GM12892 (cell line): Measurements from ENCODE around the gene TYW5.
"Not testable (repeated sequence)": the region's sequence is repeated elsewhere in the genome, so short reads cannot be mapped to it uniquely, and the experiment has no call there.

Source experiments
- DNase-seq: peaks from one replicate; pipeline ENCODE4 v3.0.0; 2011; ENCODE audit not compliant: insufficient read length
- FAIRE-seq: peaks from 2 replicates; lab custom pipeline; 2011; peaks lifted over from hg19 to GRCh38; lab: Jason Lieb, UNC
- POLR2A ChIP-seq: IDR thresholded peaks from 2 replicates; pipeline ENCODE4 v1.6.1; 2011; ENCODE audit warnings: low read depth, low read length, control low read depth
- POLR2AphosphoS5 ChIP-seq: IDR thresholded peaks from 2 replicates; pipeline ENCODE4 v1.6.1; 2011; ENCODE audit warnings: low read depth, low read length, control low read depth
- TAF1 ChIP-seq: IDR thresholded peaks from 2 replicates; pipeline ENCODE4 v1.6.1; 2011; ENCODE audit warnings: low read depth, mild to moderate bottlenecking, control low read depth, low read length, borderline replicate concordance

TYW5 gene

DNA sequence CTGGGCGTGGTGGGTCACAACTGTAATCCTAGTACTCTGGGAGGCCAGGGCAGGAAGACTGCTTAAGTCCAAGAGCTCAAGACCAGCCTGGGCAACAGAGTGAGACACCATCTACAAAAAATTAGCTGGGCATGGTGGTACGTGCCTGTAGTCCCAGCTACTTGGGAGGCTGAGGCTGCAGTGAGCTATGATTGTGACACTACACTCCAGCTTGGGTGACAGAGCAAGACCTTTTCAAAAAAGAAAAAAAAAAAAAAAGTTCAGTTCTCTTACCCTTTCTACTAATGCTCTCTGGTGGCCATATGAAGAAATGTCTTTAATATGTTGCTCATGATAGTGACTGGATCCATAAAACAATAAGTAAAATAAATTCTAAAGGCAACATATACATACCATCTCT, 14.9 kb downstream of the TYW5 start:
- DNase-seq: no peak
- FAIRE-seq: no peak
- TF ChIP-seq POLR2AphosphoS5 (no peak), POLR2A (no peak), TAF1 (no peak)

DNA sequence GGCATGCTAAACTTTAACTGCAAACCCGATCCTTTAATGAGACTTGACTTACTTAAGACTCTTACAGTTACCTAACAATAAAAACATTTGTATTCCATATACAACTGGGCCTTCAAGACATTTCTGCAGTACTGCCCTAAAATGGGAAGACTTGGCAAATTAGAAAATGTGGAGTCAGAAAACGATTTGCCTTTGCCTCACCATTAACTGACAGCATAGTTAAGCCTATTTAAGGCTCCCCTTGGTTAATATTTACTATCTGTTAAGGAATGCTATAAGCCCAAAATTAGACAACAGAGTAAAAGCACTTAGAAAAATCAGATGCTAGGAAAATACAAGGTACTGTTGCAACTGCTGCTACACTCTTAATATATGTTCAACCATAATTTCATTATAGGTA, 18.7 kb downstream of the TYW5 start:
- no peak for TF ChIP-seq POLR2A
- no peak for TF ChIP-seq TAF1
- TF ChIP-seq POLR2AphosphoS5: no peak
- FAIRE-seq: no peak
- no peak for DNase-seq

DNA sequence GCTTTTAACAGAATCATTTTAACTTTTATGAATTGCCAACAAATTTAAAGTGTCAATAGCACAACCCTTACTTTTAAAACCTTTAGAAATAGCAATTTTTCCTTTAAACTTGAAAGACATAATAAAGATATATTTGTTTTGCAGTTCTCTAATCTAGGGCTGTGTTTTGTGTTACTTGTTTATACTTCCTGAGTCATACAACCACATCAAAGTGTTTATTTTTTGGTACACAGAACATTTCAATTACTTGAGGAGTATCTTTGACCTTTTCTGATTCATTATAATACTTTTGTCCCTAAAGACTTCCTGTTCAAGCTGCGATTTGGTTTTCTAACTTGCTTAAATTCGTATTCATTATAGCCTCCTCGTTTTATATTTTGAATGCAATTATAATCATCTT, 21.8 kb downstream of the TYW5 start:
- DNase-seq (no peak), FAIRE-seq (no peak)
- TF ChIP-seq POLR2A: no peak

DNA sequence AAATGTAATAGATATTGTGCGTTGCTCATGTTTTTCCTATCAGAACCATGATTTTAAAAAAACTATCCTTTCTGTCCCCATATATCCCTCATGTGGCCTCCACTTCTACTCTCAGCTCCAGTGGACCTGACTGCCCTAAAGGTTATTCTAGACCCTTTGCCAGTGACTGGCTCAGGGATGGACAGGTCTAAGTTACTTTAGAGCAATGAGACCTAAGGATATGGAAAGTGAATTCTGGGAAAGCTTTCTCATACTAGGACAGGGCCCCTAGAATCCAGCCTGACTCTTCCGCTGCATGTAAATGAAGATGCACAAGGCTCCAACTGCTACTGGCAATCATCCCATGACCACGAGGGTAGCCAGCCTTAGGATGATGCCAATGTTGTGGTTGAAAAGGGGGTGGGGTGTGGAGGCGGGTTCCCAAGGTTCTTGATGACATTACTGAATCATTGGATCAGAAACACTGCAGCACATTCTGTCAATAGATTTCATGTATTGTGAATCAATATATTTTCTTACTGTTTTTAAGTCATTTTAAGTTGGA, 22.9 kb downstream of the TYW5 start:
- no peak for TF ChIP-seq TAF1
- no peak for TF ChIP-seq POLR2AphosphoS5
- no peak for TF ChIP-seq POLR2A
- no peak for FAIRE-seq
- DNase-seq: no peak

DNA sequence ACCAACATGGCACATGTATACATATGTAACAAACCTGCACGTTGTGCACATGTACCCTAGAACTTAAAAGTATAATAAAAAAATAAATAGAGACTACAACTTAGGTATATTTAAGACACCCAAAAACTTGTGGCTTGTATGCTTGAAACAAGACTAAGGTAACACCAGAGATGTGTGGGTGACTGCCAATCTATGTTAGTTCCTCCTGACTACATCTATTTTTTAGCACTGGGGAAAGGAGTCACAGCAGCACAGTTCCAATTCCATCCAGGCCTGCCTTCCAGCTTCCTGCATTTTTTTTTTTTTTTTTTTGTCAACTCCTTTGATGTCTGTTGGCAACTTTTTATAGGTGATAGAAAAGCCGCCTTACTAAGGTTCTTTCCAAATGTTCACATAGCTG, 26.0 kb downstream of the TYW5 start:
- FAIRE-seq: no peak
- TF ChIP-seq POLR2A: 0 out of 2 replicates have a peak, but pooled peaks have one; percentile 3
- no peak for TF ChIP-seq TAF1
- TF ChIP-seq POLR2AphosphoS5: no peak

DNA sequence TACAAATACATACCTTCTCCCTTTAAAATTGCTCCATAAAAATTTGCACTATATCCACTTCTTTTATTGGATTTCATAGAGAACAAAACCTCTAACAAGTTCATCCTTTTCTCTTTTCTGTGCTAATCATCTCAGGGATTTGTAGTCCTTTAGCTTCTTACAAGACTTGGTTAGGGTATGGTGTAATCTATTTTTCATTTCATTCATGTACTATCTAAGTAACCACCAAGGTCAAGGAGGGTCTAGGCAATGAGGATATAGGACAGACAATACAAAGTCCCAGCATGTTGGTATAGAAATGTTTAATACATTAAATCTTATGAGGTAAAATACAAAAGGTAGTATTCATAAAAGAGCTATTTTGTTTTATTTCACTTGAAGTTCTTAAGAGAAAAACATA, 26.7 kb downstream of the TYW5 start:
- TF ChIP-seq TAF1: no peak
- no peak for TF ChIP-seq POLR2A
- no peak for TF ChIP-seq POLR2AphosphoS5
- DNase-seq (no peak), FAIRE-seq (no peak)

More for the DNA sequence above, 26.0 kb downstream of the TYW5 start:
- no peak for DNase-seq

DNA sequence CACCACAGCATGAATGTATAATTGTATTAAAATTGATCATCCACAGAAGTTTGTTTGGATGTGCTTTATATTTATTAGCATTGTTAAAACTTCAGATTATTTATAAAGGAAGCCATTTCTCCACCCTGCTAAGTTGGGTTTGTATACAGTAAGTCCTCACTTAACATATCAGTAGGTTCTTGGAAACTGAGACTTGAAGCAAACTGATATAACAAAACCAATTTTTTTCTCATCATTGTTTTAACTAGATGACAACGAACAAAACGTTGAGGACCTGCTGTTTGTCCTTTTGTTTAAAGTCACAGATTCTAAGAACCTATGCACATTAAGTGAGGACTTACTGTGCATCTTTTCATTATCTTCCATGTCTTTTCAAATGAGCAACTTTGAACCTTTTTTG, 27.1 kb downstream of the TYW5 start:
- TF ChIP-seq TAF1: no peak
- TF ChIP-seq POLR2AphosphoS5: no peak
- no peak for TF ChIP-seq POLR2A
- no peak for FAIRE-seq

DNA sequence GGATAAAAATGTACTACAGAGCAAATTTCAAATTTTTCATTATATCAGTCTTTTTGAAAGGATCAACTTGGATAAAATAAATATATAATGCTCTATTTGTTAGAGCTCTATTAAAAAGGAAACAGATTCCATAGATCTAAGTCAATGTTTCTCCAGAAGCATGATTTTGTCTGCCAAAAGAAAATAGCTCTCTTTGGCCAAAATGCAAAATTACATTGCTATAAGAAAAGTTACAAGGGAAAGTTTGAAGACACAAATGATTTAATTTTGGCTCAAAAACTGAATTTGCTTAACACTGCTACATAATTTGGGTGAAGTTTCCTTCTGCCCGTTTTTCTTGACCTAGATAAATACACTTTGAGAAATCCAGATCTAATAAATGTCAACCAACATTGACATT, 28.5 kb downstream of the TYW5 start:
- FAIRE-seq (peak; percentile 21), DNase-seq (no peak)
- TF ChIP-seq POLR2AphosphoS5 (no peak), POLR2A (no peak), TAF1 (no peak)

More for the DNA sequence above, 27.1 kb downstream of the TYW5 start:
- DNase-seq: no peak

DNA sequence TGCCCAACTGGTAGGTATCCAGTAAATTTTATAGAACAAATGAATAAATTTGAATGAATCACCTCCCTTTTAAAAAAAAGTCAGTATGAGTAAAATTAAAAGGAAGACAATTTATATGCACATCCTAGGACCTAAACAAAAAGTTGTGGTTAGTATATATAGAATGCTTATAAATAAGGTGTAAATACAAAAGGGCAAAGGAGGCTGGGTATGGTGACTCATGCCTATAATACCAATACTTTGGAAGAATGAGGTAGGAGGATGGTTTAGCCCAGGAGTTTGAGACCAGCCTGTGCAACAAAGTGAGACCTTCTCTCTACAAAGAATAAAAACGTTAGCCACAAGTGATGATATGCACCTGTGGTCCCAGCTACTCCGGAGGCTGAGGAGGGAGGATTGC, 31.4 kb downstream of the TYW5 start:
- no peak for DNase-seq
- TF ChIP-seq POLR2AphosphoS5 (no peak), TAF1 (no peak)
- FAIRE-seq: no peak

DNA sequence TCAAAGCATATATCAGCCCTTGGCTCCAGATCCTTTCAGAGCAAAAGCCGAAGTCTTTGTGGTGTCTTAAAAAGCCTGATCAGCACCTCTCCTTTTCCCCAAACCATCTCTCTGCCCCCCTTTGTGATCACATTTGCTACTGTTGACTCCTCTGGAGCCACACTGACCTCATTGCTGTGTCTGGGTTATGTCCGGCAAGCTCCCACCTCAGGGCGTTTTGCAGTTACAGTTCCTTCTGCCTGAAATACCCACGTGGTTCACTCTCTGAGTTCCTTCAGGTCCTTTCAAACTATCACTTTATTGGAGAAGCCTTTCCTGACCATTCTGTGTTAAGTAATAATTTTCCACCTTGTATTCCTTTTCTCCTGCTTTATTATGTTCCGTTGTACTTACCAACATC, 32.4 kb downstream of the TYW5 start:
- FAIRE-seq (no peak), DNase-seq (no peak)
- TF ChIP-seq TAF1 (no peak), POLR2A (no peak), POLR2AphosphoS5 (no peak)

DNA sequence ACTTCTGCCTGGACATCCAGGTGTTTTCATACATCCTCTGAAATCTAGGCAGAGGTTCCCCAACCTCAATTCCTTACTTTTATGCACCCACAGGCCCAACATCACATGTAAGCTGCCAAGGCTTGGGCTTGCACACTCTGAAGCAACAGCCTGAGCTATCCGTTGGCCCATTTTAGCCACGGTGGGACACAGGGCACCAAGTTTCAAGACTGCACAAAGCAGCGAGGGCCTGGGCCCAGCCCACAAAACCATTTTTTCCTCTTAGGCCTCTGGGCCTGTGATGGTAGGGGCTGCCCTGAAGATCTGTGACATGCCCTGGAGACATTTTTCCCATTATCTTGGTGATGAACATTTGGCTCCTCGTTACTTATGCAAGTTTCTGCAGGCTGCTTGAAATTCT, 38.3 kb downstream of the TYW5 start:
- no peak for DNase-seq
- FAIRE-seq: no peak
- no peak for TF ChIP-seq POLR2AphosphoS5
- no peak for TF ChIP-seq POLR2A
- TF ChIP-seq TAF1: no peak

DNA sequence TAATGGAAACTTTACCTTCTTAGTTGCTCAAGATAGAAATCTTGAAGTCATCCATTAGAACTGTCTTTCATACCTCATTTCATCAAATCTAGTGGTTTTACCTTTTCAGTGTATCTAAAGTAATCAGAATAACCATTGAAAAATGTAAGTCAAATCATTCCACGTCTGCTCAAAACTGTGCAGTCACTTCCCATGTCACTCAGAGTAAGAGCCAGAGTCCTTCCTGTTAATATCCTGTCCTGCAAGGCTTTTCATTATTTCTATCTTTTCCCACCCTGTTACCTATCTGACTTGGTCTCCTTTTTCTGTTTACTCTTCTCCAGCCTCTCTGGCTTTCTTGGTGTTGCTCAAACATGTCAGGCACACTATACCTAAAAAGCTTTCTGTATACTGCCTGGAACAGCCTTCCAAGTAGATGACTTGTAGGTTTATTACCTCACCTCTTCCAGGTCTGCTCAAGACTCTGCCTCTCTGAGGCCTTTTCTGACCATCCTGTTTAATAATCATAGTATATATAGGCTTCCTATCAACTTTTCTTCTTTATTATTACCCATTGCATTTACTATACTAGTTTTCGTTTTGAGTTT, 40.8 kb downstream of the TYW5 start:
- TF ChIP-seq POLR2A (no peak), TAF1 (no peak)
- FAIRE-seq: no peak
- DNase-seq: no peak

DNA sequence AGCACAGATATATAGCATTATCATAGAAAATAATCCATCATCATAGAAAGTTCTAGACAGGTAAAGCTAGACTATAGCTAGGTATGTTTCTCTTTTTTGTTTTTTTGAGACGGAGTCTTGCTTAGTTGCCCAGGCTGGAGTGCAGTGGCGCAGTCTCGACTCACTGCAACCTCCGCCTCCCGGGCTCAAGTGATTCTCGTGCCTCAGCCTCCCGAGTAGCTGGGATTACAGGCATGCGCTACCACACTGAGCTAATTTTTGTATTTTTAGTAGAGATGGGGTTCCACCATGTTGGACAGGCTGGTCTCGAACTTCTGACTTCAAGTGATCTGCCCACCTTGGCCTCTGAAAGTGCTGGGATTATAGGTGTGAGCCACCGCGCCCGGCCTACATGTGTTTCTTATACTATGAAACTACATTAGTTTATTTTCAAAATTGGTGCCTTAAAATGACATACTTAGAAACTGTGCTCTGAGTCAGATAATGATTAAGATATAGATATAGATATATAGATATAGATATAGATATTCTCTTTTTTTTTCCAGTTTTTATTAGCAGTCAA, 42.7 kb downstream of the TYW5 start:
- DNase-seq, FAIRE-seq: not testable (repeated sequence)

DNA sequence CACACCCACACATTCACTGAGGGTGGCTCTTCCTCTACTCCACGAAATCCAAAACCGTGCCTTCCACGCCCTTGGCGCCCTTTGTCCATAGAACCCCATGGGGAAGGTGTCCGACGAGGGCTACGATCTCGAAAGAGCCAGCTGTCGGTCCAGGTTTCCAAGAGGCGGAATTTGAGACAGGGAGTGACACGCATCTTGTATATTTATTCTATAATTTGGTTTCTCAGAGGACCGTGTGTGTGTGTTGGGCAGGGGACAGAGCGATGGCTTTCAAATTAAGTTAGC, 43.5 kb downstream of the TYW5 start:
- DNase-seq (peak; percentile 2), FAIRE-seq (no peak)
- TF ChIP-seq POLR2A (no peak), TAF1 (no peak), POLR2AphosphoS5 (no peak)
